HL-60 (cell line): ENCODE measurements around the gene TPI1.
A peak's percentile ranks its signal among the peaks of the same experiment; 100 is the strongest.

ENCODE experiments used
- DNase-seq, 2 experiments: peaks; one replicate each; pipeline ENCODE4 v3.0.0-alpha.2; 2010 to 2020; ENCODE audit warnings: low read depth in 1 of 2, low spot score in 1 of 2
- H3K27ac ChIP-seq: fragments of 250-450 bp; sonication (Bioruptor Pico); replicated peaks from 2 replicates; pipeline ENCODE4 v1.5.1; 2020; ENCODE audit warnings: mild to moderate bottlenecking, moderate library complexity
- H3K27me3 ChIP-seq: fragments of 250-450 bp; sonication (Bioruptor Pico); 2 replicates; pipeline ENCODE4 v1.5.1; 2021; ENCODE audit warnings: mild to moderate bottlenecking, moderate library complexity; ENCODE audit not compliant: insufficient read depth, poor library complexity, severe bottlenecking
- H3K4me3 ChIP-seq: replicated peaks from 2 replicates; pipeline ENCODE4 v1.5.1; 2011; ENCODE audit warnings: mild to moderate bottlenecking, control low read depth, low read length; ENCODE audit not compliant: insufficient read depth
- GABPA ChIP-seq: IDR thresholded peaks from 2 replicates; pipeline ENCODE4 v1.6.1; 2012; ENCODE audit warnings: low read depth
- POLR2AphosphoS5 ChIP-seq: IDR thresholded peaks from 2 replicates; pipeline ENCODE4 v1.6.1; 2012; ENCODE audit warnings: low read depth
- REST ChIP-seq: IDR thresholded peaks from 2 replicates; pipeline ENCODE4 v1.6.1; 2012; ENCODE audit warnings: low read depth; ENCODE audit not compliant: insufficient replicate concordance
- SPI1 ChIP-seq: IDR thresholded peaks from 2 replicates; pipeline ENCODE4 v1.6.1; 2012; ENCODE audit warnings: low read depth, mild to moderate bottlenecking, borderline replicate concordance
- TF ChIP-seq, protein P1 (sequence below): IDR thresholded peaks from one replicate; pipeline ENCODE4 v1.5.1; 2011; ENCODE audit warnings: low read length, control low read depth, inconsistent platforms; ENCODE audit not compliant: insufficient read depth

The TPI1 gene

GRCh38 chr12:6818645-6819044 lies 48.7 kb upstream of the TPI1 start:
- H3K27me3 ChIP-seq, result peaks cover 11% of the 10 kb centered on the region
- DNase-seq, result no peak
- H3K4me3 ChIP-seq, result no peak overlapping the region
- no peak overlapping the region for H3K27ac ChIP-seq
- TF ChIP-seq REST (no peak), GABPA (no peak), SPI1 (no peak), POLR2AphosphoS5 (no peak)
- TF ChIP-seq, protein P1, sequence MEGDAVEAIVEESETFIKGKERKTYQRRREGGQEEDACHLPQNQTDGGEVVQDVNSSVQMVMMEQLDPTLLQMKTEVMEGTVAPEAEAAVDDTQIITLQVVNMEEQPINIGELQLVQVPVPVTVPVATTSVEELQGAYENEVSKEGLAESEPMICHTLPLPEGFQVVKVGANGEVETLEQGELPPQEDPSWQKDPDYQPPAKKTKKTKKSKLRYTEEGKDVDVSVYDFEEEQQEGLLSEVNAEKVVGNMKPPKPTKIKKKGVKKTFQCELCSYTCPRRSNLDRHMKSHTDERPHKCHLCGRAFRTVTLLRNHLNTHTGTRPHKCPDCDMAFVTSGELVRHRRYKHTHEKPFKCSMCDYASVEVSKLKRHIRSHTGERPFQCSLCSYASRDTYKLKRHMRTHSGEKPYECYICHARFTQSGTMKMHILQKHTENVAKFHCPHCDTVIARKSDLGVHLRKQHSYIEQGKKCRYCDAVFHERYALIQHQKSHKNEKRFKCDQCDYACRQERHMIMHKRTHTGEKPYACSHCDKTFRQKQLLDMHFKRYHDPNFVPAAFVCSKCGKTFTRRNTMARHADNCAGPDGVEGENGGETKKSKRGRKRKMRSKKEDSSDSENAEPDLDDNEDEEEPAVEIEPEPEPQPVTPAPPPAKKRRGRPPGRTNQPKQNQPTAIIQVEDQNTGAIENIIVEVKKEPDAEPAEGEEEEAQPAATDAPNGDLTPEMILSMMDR, result no peak

- no peak for DNase-seq
- no peak overlapping the region for H3K4me3 ChIP-seq
- peaks cover 11% of the 10 kb centered on the region for H3K27me3 ChIP-seq
- H3K27ac ChIP-seq, result no peak overlapping the region
- TF ChIP-seq, protein P1, result no peak
- TF ChIP-seq POLR2AphosphoS5 (no peak), GABPA (no peak), SPI1 (no peak), REST (no peak)
Measured at GRCh38 chr12:6819106-6820030, 48.0 kb upstream of the TPI1 start.

DNA sequence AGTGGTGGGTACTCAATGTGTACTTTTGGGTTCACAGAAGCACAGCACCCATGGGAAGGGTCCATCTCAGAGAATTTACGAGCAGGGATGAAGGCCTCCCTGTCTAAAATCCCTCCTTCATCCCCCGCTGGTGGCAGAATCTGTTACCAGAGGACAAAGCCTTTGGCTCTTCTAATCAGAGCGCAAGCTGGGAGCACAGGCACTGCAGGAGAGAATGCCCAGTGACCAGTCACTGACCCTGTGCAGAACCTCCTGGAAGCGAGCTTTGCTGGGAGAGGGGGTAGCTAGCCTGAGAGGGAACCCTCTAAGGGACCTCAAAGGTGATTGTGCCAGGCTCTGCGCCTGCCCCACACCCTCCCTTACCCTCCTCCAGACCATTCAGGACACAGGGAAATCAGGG lies 47.2 kb upstream of the TPI1 start:
- H3K4me3 ChIP-seq, result no peak overlapping the region
- no peak overlapping the region for H3K27ac ChIP-seq
- no peak for DNase-seq
- peaks cover 12% of the 10 kb centered on the region for H3K27me3 ChIP-seq
- no peak for TF ChIP-seq SPI1

DNA sequence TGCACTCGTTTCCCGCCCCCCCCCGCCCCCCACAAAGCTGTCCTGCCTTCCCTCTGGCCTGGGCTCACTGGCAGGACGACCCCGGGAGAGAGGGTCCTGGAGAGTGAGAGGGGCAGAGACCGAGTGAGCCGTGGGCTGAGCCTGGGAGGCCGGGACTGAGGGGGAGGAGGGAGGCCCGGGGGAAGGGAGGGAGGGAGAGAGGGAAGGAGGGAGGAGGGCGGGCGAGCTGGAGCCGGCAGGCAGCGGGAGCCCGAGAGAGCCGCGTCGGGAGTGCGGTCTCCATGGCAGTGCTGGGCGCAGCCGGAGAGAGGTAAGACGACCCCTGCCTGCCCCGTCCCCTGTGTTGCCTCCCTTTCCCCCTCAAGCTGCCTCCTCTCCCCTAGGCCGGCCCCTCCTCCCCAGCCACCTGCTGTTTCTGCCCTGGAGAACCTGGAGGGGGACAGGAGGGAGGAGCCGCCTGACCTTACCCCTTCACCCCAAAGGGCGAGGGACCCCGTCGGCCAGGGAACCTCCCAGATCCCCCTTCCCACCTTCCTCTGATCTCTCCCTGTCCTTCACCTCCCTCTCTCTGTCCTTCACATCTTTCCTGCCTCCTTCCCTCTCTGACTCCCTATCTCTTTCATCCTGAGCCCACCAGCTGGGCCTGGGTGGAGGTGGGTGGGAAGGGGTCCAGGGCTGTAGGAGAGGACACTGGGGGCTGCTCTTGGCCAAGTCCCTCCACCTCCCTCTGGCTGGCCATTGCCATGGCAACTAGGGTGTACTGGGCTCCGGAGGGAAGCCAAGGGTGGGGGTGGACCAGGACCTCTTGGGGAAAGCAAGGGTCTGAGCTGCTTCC lies 45.5 kb upstream of the TPI1 start, which contains the start of gene GPR162:
GPR162 (plus strand) TSS at position 231 of the 835 bp plus-strand sequence. CDS start 2,078 bp downstream, outside the sequence.
- Histone ChIP-seq H3K27ac (no peak within 1 kb of the TSS), H3K4me3 (peak within 1 kb of the TSS; percentile 39), H3K27me3 (peaks cover 15% of the 10 kb centered on the region)
- peak in 1 of 2 experiments; percentile 59 for DNase-seq
- TF ChIP-seq POLR2AphosphoS5 (no peak), GABPA (no peak), REST (no peak), SPI1 (no peak)
- TF ChIP-seq, protein P1, result no peak
